ENCODE results near the gene BCO1. TPM values are rescaled to one million over a fixed set of nuclear protein-coding genes. Genes with fewer than 3 reads are reported as not detected.

The BCO1 gene
- total RNA-seq, 1 experiment from 2014 or later = not detected

DNA sequence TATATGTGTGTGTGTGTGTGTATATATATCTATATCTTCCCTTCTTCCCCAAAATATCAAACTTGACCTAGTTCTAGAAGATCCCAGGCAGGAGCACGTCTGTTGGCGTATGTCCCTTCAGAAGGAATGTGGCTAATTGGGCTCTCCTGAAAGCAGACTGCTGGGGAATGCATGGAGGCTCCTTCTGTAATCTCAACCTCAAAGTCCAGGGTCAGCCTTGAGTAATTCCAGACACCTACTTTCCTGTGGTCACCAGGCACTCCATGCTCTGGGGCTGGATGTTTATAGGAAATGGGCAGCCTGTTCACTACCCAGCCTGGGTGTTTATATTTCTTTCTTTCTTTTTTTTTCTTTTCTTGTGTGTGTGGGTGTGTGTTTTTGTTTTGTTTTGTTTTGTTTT is 13.4 kb downstream of the BCO1 start:
- Mint-ChIP-seq H3K27ac (ENCODE audit: low read depth, unreplicated experiment) (no peak overlapping the region), H3K36me3 (ENCODE audit: insufficient read depth, unreplicated experiment) (no peaks in the 10 kb centered on the region), H3K9me3 (ENCODE audit: unreplicated experiment) (no peaks in the 10 kb centered on the region), H3K4me3 (ENCODE audit: unreplicated experiment) (no peak overlapping the region), H3K27me3 (ENCODE audit: insufficient read depth, unreplicated experiment) (no peaks in the 10 kb centered on the region), H3K4me1 (ENCODE audit: insufficient read depth, unreplicated experiment) (no peaks in the 10 kb centered on the region)
- BruUV-seq (replicated peaks) = no TSS peak
- intact Hi-C loops (cut with micrococcal nuclease) = no loop called here
- TF ChIP-seq, protein P1, sequence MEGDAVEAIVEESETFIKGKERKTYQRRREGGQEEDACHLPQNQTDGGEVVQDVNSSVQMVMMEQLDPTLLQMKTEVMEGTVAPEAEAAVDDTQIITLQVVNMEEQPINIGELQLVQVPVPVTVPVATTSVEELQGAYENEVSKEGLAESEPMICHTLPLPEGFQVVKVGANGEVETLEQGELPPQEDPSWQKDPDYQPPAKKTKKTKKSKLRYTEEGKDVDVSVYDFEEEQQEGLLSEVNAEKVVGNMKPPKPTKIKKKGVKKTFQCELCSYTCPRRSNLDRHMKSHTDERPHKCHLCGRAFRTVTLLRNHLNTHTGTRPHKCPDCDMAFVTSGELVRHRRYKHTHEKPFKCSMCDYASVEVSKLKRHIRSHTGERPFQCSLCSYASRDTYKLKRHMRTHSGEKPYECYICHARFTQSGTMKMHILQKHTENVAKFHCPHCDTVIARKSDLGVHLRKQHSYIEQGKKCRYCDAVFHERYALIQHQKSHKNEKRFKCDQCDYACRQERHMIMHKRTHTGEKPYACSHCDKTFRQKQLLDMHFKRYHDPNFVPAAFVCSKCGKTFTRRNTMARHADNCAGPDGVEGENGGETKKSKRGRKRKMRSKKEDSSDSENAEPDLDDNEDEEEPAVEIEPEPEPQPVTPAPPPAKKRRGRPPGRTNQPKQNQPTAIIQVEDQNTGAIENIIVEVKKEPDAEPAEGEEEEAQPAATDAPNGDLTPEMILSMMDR (IDR thresholded peaks at IDR 0.05; ENCODE audit: unreplicated experiment) = no peak
- DNase-seq (ENCODE audit: unreplicated experiment) = no peak
- ChIA-PET POLR2A (no interaction called here), CTCF (interaction anchor here (1.1 kb wide), 1 partner anchor 46 kb away, joined by 3 read pairs; no protein-coding TSS in a partner anchor)

GRCh38 chr16:81253141-81253540 is 14.7 kb downstream of the BCO1 start:
- no peaks in the 10 kb centered on the region for H3K36me3 Mint-ChIP-seq (ENCODE audit: insufficient read depth, unreplicated experiment)

DNA sequence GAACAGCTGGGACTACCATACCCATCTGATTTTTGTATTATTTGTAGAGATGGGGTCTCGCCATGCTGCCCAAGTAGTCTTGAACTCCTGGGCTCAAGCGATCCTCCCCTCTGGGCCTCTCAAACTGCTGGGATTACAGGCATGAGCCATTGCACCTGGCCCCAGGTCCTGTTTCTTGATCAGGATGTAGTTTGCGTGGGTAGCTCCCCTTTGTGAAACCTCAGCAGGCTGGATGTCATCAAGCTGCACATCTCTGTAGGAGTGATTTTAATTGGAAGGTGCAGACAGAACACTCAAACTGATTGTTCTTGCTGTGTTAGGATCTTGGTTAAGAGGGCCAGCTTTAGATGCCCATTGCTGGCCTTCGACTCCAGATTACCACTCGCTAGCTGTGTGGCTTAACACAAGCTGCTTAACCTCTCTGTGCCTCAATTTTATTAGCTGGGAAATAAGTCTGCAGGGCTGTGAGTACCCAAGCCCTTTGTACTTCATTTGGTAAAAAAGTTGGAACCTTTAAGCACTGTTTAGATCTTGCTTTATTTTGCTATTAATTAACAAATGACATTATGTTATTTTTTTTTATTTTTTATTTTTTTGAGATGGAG is 16.5 kb downstream of the BCO1 start:
- CTCF ChIA-PET = interaction anchor here (0.6 to 1.1 kb wide), 2 partner anchors 15 to 480 kb away, joined by 3 read pairs; no protein-coding TSS in a partner anchor
- H3K4me3 Mint-ChIP-seq (ENCODE audit: unreplicated experiment) = no peak overlapping the region
- no TSS peak for BruUV-seq (replicated peaks)

More at GRCh38 chr16:81253141-81253540, 14.7 kb downstream of the BCO1 start:
- intact Hi-C loops (cut with micrococcal nuclease) = no loop called here
- no peak for DNase-seq (ENCODE audit: unreplicated experiment)
- no peaks in the 10 kb centered on the region for H3K4me1 Mint-ChIP-seq (ENCODE audit: insufficient read depth, unreplicated experiment)
- BruUV-seq (replicated peaks) = no TSS peak
- CTCF ChIA-PET = interaction anchor here (1.0 kb wide), 1 partner anchor 8 kb away, joined by 4 read pairs; no protein-coding TSS in a partner anchor
- POLR2A ChIA-PET = no interaction called here
- TF ChIP-seq, protein P1 (IDR thresholded peaks at IDR 0.05; ENCODE audit: unreplicated experiment) = no peak
- H3K4me3 Mint-ChIP-seq (ENCODE audit: unreplicated experiment) = no peak overlapping the region
- H3K27ac Mint-ChIP-seq (ENCODE audit: low read depth, unreplicated experiment) = no peak overlapping the region
- no peaks in the 10 kb centered on the region for H3K9me3 Mint-ChIP-seq (ENCODE audit: unreplicated experiment)
- H3K27me3 Mint-ChIP-seq (ENCODE audit: insufficient read depth, unreplicated experiment) = no peaks in the 10 kb centered on the region

DNA sequence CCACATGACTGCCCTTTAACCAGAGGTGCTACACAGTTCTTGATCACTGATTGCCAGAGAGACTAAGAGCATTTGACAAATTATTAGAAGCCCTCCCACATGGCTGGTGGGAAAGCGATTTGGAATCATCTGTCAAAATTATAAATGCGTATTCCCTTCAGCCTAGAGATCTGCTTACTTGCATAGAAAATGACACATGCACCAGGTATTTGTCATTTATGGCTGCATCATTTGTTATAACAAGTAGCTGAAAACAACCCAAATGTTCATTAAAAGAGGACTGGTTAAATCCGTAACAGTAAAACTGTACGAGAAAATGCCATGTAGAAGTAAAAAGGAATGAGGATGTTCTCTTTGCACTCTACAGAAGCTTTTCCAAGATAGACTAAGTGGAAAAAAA is 21.4 kb downstream of the BCO1 start:
- CTCF ChIA-PET = interaction anchor here (0.6 to 2.1 kb wide), 10 partner anchors 11 to 133 kb away, joined by 3 to 12 read pairs (median 4); partner anchors contain the start of gene GAN
- BruUV-seq (replicated peaks) = no TSS peak
- H3K36me3 Mint-ChIP-seq (ENCODE audit: insufficient read depth, unreplicated experiment) = no peaks in the 10 kb centered on the region
- POLR2A ChIA-PET = no interaction called here
- H3K9me3 Mint-ChIP-seq (ENCODE audit: unreplicated experiment) = no peaks in the 10 kb centered on the region
- intact Hi-C loops (cut with micrococcal nuclease) = loop anchor here (2.0 to 5.0 kb wide), 2 partner anchors 55 to 462 kb away; partner anchors contain the start of gene GAN
- no peak overlapping the region for H3K4me3 Mint-ChIP-seq (ENCODE audit: unreplicated experiment)
- peaks cover 2% of the 10 kb centered on the region for H3K4me1 Mint-ChIP-seq (ENCODE audit: insufficient read depth, unreplicated experiment)
- TF ChIP-seq, protein P1 (IDR thresholded peaks at IDR 0.05; ENCODE audit: unreplicated experiment) = no peak
- no peak for DNase-seq (ENCODE audit: unreplicated experiment)
- H3K27me3 Mint-ChIP-seq (ENCODE audit: insufficient read depth, unreplicated experiment) = no peaks in the 10 kb centered on the region
- H3K27ac Mint-ChIP-seq (ENCODE audit: low read depth, unreplicated experiment) = no peak overlapping the region

More for the DNA sequence above, 16.5 kb downstream of the BCO1 start:
- intact Hi-C loops (cut with micrococcal nuclease) = no loop called here
- Mint-ChIP-seq H3K4me1 (ENCODE audit: insufficient read depth, unreplicated experiment) (no peaks in the 10 kb centered on the region), H3K27ac (ENCODE audit: low read depth, unreplicated experiment) (no peak overlapping the region), H3K36me3 (ENCODE audit: insufficient read depth, unreplicated experiment) (no peaks in the 10 kb centered on the region), H3K9me3 (ENCODE audit: unreplicated experiment) (no peaks in the 10 kb centered on the region), H3K27me3 (ENCODE audit: insufficient read depth, unreplicated experiment) (no peaks in the 10 kb centered on the region)
- TF ChIP-seq, protein P1 (IDR thresholded peaks at IDR 0.05; ENCODE audit: unreplicated experiment) = no peak
- POLR2A ChIA-PET = no interaction called here
- no peak for DNase-seq (ENCODE audit: unreplicated experiment)
